Activated naive CD8-positive, alpha-beta T cell treated with anti-CD3 and anti-CD28 coated beads, Interleukin-2, amount 50 U/mL, for 24 hours (primary cell): Measurements from ENCODE around the gene OR2A25.

ENCODE experiments used
- ATAC-seq: fragments of 150-1000 bp; cut with Tn5 transposase; one replicate; pipeline ENCODE4 v1.10.0; 2021
- DNase-seq: peaks from one replicate; pipeline ENCODE4 v3.0.0; 2021
- H3K27ac Mint-ChIP-seq: one replicate; pipeline ENCODE4 v1.8.0; 2021; ENCODE audit warnings: mild to moderate bottlenecking, mixed read lengths
- H3K27me3 Mint-ChIP-seq: one replicate; pipeline ENCODE4 v1.8.0; 2021; ENCODE audit warnings: mixed read lengths
- H3K36me3 Mint-ChIP-seq: one replicate; pipeline ENCODE4 v1.8.0; 2021; ENCODE audit warnings: low read depth, mixed read lengths
- H3K4me1 Mint-ChIP-seq: one replicate; pipeline ENCODE4 v1.8.0; 2021; ENCODE audit warnings: mixed read lengths
- H3K4me3 Mint-ChIP-seq: one replicate; pipeline ENCODE4 v1.8.0; 2021; ENCODE audit warnings: mild to moderate bottlenecking, moderate library complexity, mixed read lengths
- H3K9me3 Mint-ChIP-seq: one replicate; pipeline ENCODE4 v1.8.0; 2021; ENCODE audit warnings: mixed read lengths

The OR2A25 gene

GRCh38 chr7:144069511-144069910 is at the start of gene OR2A25:
Gene OR2A25 (plus strand): TSS chr7:144069811. CDS start chr7:144074220, 4,409 bp downstream.
- H3K36me3 Mint-ChIP-seq, result no peaks in the 10 kb centered on the region
- H3K9me3 Mint-ChIP-seq, result no peaks in the 10 kb centered on the region
- no peak for ATAC-seq
- no peaks in the 10 kb centered on the region for H3K4me1 Mint-ChIP-seq
- no peak for DNase-seq
- H3K27ac Mint-ChIP-seq, result no peak within 1 kb of the TSS
- no peak within 1 kb of the TSS for H3K4me3 Mint-ChIP-seq
- H3K27me3 Mint-ChIP-seq, result peaks cover 8% of the 10 kb centered on the region

GRCh38 chr7:144020340-144020739 is 49.3 kb upstream of the OR2A25 start:
- no peak overlapping the region for H3K4me3 Mint-ChIP-seq
- no peaks in the 10 kb centered on the region for H3K27me3 Mint-ChIP-seq
- H3K4me1 Mint-ChIP-seq, result peaks cover 8% of the 10 kb centered on the region
- no peak for DNase-seq
- H3K9me3 Mint-ChIP-seq, result no peaks in the 10 kb centered on the region
- no peaks in the 10 kb centered on the region for H3K36me3 Mint-ChIP-seq
- no peak for ATAC-seq
- no peak overlapping the region for H3K27ac Mint-ChIP-seq

- Mint-ChIP-seq H3K4me3 (no peak overlapping the region), H3K9me3 (no peaks in the 10 kb centered on the region), H3K27ac (no peak overlapping the region), H3K36me3 (no peaks in the 10 kb centered on the region), H3K4me1 (peaks cover 8% of the 10 kb centered on the region), H3K27me3 (no peaks in the 10 kb centered on the region)
- DNase-seq, result no peak
- no peak for ATAC-seq
These were observed 47.4 kb upstream of the OR2A25 start for GRCh38 chr7:144022169-144022568.

GRCh38 chr7:144023171-144023827 is 46.3 kb upstream of the OR2A25 start:
- no peak overlapping the region for H3K4me3 Mint-ChIP-seq
- no peaks in the 10 kb centered on the region for H3K9me3 Mint-ChIP-seq
- H3K27ac Mint-ChIP-seq, result no peak overlapping the region
- H3K4me1 Mint-ChIP-seq, result peaks cover 17% of the 10 kb centered on the region
- H3K36me3 Mint-ChIP-seq, result no peaks in the 10 kb centered on the region
- ATAC-seq (no peak), DNase-seq (no peak)
- no peaks in the 10 kb centered on the region for H3K27me3 Mint-ChIP-seq

- Mint-ChIP-seq H3K4me3 (no peak overlapping the region), H3K27ac (no peak overlapping the region), H3K4me1 (peaks cover 14% of the 10 kb centered on the region), H3K27me3 (no peaks in the 10 kb centered on the region), H3K9me3 (no peaks in the 10 kb centered on the region), H3K36me3 (no peaks in the 10 kb centered on the region)
- DNase-seq (no peak), ATAC-seq (no peak)
These were observed 45.4 kb upstream of the OR2A25 start for GRCh38 chr7:144024213-144024612.

GRCh38 chr7:144026203-144026883 is 43.3 kb upstream of the OR2A25 start:
- DNase-seq (no peak), ATAC-seq (no peak)
- Mint-ChIP-seq H3K27ac (no peak overlapping the region), H3K36me3 (no peaks in the 10 kb centered on the region), H3K27me3 (peaks cover 6% of the 10 kb centered on the region), H3K9me3 (no peaks in the 10 kb centered on the region), H3K4me1 (peaks cover 9% of the 10 kb centered on the region), H3K4me3 (no peak overlapping the region)

- no peak for DNase-seq
- peaks cover 9% of the 10 kb centered on the region for H3K27me3 Mint-ChIP-seq
- H3K36me3 Mint-ChIP-seq, result no peaks in the 10 kb centered on the region
These were observed 42.5 kb upstream of the OR2A25 start for GRCh38 chr7:144027070-144027469.

GRCh38 chr7:144027974-144028373 is 41.6 kb upstream of the OR2A25 start:
- Mint-ChIP-seq H3K27ac (no peak overlapping the region), H3K4me1 (peaks cover 9% of the 10 kb centered on the region), H3K4me3 (no peak overlapping the region), H3K27me3 (peaks cover 15% of the 10 kb centered on the region), H3K36me3 (no peaks in the 10 kb centered on the region), H3K9me3 (no peaks in the 10 kb centered on the region)
- ATAC-seq, result peak; percentile 66
- DNase-seq, result no peak

More at GRCh38 chr7:144027070-144027469, 42.5 kb upstream of the OR2A25 start:
- peaks cover 9% of the 10 kb centered on the region for H3K4me1 Mint-ChIP-seq
- no peak overlapping the region for H3K27ac Mint-ChIP-seq
- no peak for ATAC-seq
- no peak overlapping the region for H3K4me3 Mint-ChIP-seq
- no peaks in the 10 kb centered on the region for H3K9me3 Mint-ChIP-seq

GRCh38 chr7:144028547-144028946 is 41.1 kb upstream of the OR2A25 start:
- ATAC-seq (no peak), DNase-seq (no peak)
- Mint-ChIP-seq H3K27me3 (peaks cover 16% of the 10 kb centered on the region), H3K27ac (no peak overlapping the region), H3K4me3 (no peak overlapping the region), H3K36me3 (no peaks in the 10 kb centered on the region), H3K4me1 (peaks cover 9% of the 10 kb centered on the region), H3K9me3 (no peaks in the 10 kb centered on the region)

- Mint-ChIP-seq H3K27me3 (peaks cover 21% of the 10 kb centered on the region), H3K4me3 (no peak overlapping the region), H3K36me3 (no peaks in the 10 kb centered on the region), H3K9me3 (no peaks in the 10 kb centered on the region), H3K4me1 (peaks cover 6% of the 10 kb centered on the region), H3K27ac (no peak overlapping the region)
- ATAC-seq (no peak), DNase-seq (no peak)
These were observed 37.1 kb upstream of the OR2A25 start for GRCh38 chr7:144032516-144032915.

GRCh38 chr7:144032985-144033709 is 36.5 kb upstream of the OR2A25 start:
- no peaks in the 10 kb centered on the region for H3K36me3 Mint-ChIP-seq
- no peak for DNase-seq
- H3K4me1 Mint-ChIP-seq, result no peaks in the 10 kb centered on the region
- H3K27ac Mint-ChIP-seq, result no peak overlapping the region
- no peaks in the 10 kb centered on the region for H3K9me3 Mint-ChIP-seq
- H3K27me3 Mint-ChIP-seq, result peaks cover 21% of the 10 kb centered on the region
- no peak for ATAC-seq
- no peak overlapping the region for H3K4me3 Mint-ChIP-seq

- H3K27me3 Mint-ChIP-seq, result peaks cover 27% of the 10 kb centered on the region
- H3K27ac Mint-ChIP-seq, result no peak overlapping the region
- H3K4me3 Mint-ChIP-seq, result no peak overlapping the region
- DNase-seq, result no peak
- H3K36me3 Mint-ChIP-seq, result no peaks in the 10 kb centered on the region
- no peaks in the 10 kb centered on the region for H3K4me1 Mint-ChIP-seq
- no peak for ATAC-seq
- H3K9me3 Mint-ChIP-seq, result no peaks in the 10 kb centered on the region
These were observed 34.2 kb upstream of the OR2A25 start for GRCh38 chr7:144035385-144035784.

- Mint-ChIP-seq H3K27me3 (peaks cover 23% of the 10 kb centered on the region), H3K4me3 (no peak overlapping the region), H3K27ac (no peak overlapping the region), H3K4me1 (no peaks in the 10 kb centered on the region), H3K36me3 (no peaks in the 10 kb centered on the region), H3K9me3 (no peaks in the 10 kb centered on the region)
- ATAC-seq, result no peak
- no peak for DNase-seq
These were observed 33.2 kb upstream of the OR2A25 start for GRCh38 chr7:144036302-144036885.

- H3K4me1 Mint-ChIP-seq, result no peaks in the 10 kb centered on the region
- no peak for ATAC-seq
- H3K4me3 Mint-ChIP-seq, result no peak overlapping the region
- H3K9me3 Mint-ChIP-seq, result no peaks in the 10 kb centered on the region
- H3K27ac Mint-ChIP-seq, result no peak overlapping the region
- DNase-seq, result no peak
- no peaks in the 10 kb centered on the region for H3K36me3 Mint-ChIP-seq
- peaks cover 20% of the 10 kb centered on the region for H3K27me3 Mint-ChIP-seq
These were observed 32.1 kb upstream of the OR2A25 start for GRCh38 chr7:144037414-144038035.
